WTC11 (cell line): ENCODE results near the gene ELMO1. TPM values are rescaled to one million over a fixed set of nuclear protein-coding genes. Genes with fewer than 3 reads are reported as not detected.

Experiments
- ATAC-seq: fragments of 200-7000 bp; cut with Tn5 transposase; 2 replicates; pipeline ENCODE4 v1.10.0; 2021; ENCODE audit warnings: mild to moderate bottlenecking, moderate library complexity
- CTCF ChIA-PET: fragments of 300-600 bp; sonication (Branson Sonifier 250); formaldehyde crosslinking; loops from one replicate; lab custom pipeline; 2021; ENCODE audit warnings: antibody characterized with exemption; lab: Charles Lee
- POLR2A ChIA-PET: fragments of 350-600 bp; sonication (Branson Sonifier 250); formaldehyde crosslinking; loops from one replicate; lab custom pipeline; 2021; ENCODE audit warnings: antibody characterized with exemption; lab: Charles Lee
- DNase-seq: peaks from one replicate; pipeline ENCODE4 v3.0.0; 2021; ENCODE audit warnings: low spot score
- H3K27ac Mint-ChIP-seq: 2 replicates; pipeline ENCODE4 v1.8.0; 2021; ENCODE audit warnings: mixed read lengths
- H3K27me3 Mint-ChIP-seq: 2 replicates; pipeline ENCODE4 v1.8.0; 2021; ENCODE audit warnings: low read depth, mild to moderate bottlenecking, moderate library complexity, mixed read lengths
- H3K36me3 Mint-ChIP-seq: 2 replicates; pipeline ENCODE4 v1.8.0; 2021; ENCODE audit warnings: mixed read lengths
- H3K4me1 Mint-ChIP-seq: 2 replicates; pipeline ENCODE4 v1.8.0; 2022; ENCODE audit warnings: mixed read lengths
- H3K4me3 Mint-ChIP-seq: 2 replicates; pipeline ENCODE4 v1.8.0; 2021; ENCODE audit warnings: mild to moderate bottlenecking, moderate library complexity, mixed read lengths
- H3K9me3 Mint-ChIP-seq: 2 replicates; pipeline ENCODE4 v1.8.0; 2021; ENCODE audit warnings: mixed read lengths
- ESRRA ChIP-seq: sonication (generic); formaldehyde crosslinking; IDR thresholded peaks from 2 replicates; pipeline ENCODE4 v1.8.1; 2022; ENCODE audit warnings: mild to moderate bottlenecking, missing genetic modification reagents, borderline replicate concordance
- MYBL2 ChIP-seq: sonication (generic); formaldehyde crosslinking; IDR thresholded peaks from 2 replicates; pipeline ENCODE4 v1.8.1; 2023; ENCODE audit warnings: mild to moderate bottlenecking, moderate library complexity, missing genetic modification reagents
- PRRX2 ChIP-seq: fragments of 250-450 bp; sonication (Bioruptor Pico); IDR thresholded peaks from 2 replicates; pipeline ENCODE4 v1.8.0; 2021; ENCODE audit warnings: mild to moderate bottlenecking
- SOX15 ChIP-seq: fragments of 250-450 bp; sonication (Bioruptor Pico); IDR thresholded peaks from 2 replicates; pipeline ENCODE4 v1.9.0; 2021; ENCODE audit warnings: mild to moderate bottlenecking
- TCF7 ChIP-seq: sonication (generic); formaldehyde crosslinking; IDR thresholded peaks from 2 replicates; pipeline ENCODE4 v1.8.0; 2022; ENCODE audit warnings: mild to moderate bottlenecking, low read depth, missing genetic modification reagents, moderate library complexity
- ZBTB21 ChIP-seq: sonication (generic); formaldehyde crosslinking; IDR thresholded peaks from 2 replicates; pipeline ENCODE4 v1.8.1; 2023; ENCODE audit warnings: mild to moderate bottlenecking, missing genetic modification reagents, borderline replicate concordance
- ZNF121 ChIP-seq: sonication (generic); formaldehyde crosslinking; IDR thresholded peaks from 2 replicates; pipeline ENCODE4 v1.8.0; 2023; ENCODE audit warnings: missing genetic modification reagents
- ZNF416 ChIP-seq: fragments of 250-450 bp; sonication (Bioruptor Pico); IDR thresholded peaks from 2 replicates; pipeline ENCODE4 v1.9.0; 2021; ENCODE audit warnings: mild to moderate bottlenecking, inconsistent platforms
- ZNF423 ChIP-seq: fragments of 250-450 bp; sonication (Bioruptor Pico); IDR thresholded peaks from 2 replicates; pipeline ENCODE4 v2.1.2; 2022; ENCODE audit warnings: mild to moderate bottlenecking, moderate library complexity
- ZNF671 ChIP-seq: fragments of 250-450 bp; sonication (Bioruptor Pico); IDR thresholded peaks from 2 replicates; pipeline ENCODE4 v1.8.0; 2021; ENCODE audit warnings: mild to moderate bottlenecking
- total RNA-seq: library from RNA; stranded (reverse); gene quantifications from 3 replicates; pipeline ENCODE4 v1.2.3, GENCODE V29; 2021
- TF ChIP-seq, protein P1 (sequence below): fragments of 250-450 bp; sonication (Bioruptor Pico); IDR thresholded peaks from 2 replicates; pipeline ENCODE4 v1.9.0; 2021; ENCODE audit warnings: mild to moderate bottlenecking
- TF ChIP-seq, protein P2 (sequence below): sonication (generic); formaldehyde crosslinking; IDR thresholded peaks from 2 replicates; pipeline ENCODE4 v1.8.0; 2022; ENCODE audit warnings: mild to moderate bottlenecking, missing genetic modification reagents
- TF ChIP-seq, protein P3 (sequence below): sonication (generic); formaldehyde crosslinking; IDR thresholded peaks from 2 replicates; pipeline ENCODE4 v1.8.1; 2023; ENCODE audit warnings: mild to moderate bottlenecking, missing genetic modification reagents
- TF ChIP-seq, protein P4 (sequence below): sonication (generic); formaldehyde crosslinking; IDR thresholded peaks from 2 replicates; pipeline ENCODE4 v1.8.1; 2023; ENCODE audit warnings: mild to moderate bottlenecking, moderate library complexity, missing genetic modification reagents
- TF ChIP-seq, protein P5 (sequence below): fragments of 250-450 bp; sonication (Bioruptor Pico); IDR thresholded peaks from 2 replicates; pipeline ENCODE4 v1.9.0; 2021; ENCODE audit warnings: mild to moderate bottlenecking, borderline replicate concordance
- TF ChIP-seq, protein P6 (sequence below): sonication (generic); formaldehyde crosslinking; IDR thresholded peaks from 2 replicates; pipeline ENCODE4 v1.8.1; 2023; ENCODE audit warnings: mild to moderate bottlenecking, missing genetic modification reagents, borderline replicate concordance

Gene ELMO1
- total RNA-seq, 1 experiment from 2014 or later, result 19.4 TPM

DNA sequence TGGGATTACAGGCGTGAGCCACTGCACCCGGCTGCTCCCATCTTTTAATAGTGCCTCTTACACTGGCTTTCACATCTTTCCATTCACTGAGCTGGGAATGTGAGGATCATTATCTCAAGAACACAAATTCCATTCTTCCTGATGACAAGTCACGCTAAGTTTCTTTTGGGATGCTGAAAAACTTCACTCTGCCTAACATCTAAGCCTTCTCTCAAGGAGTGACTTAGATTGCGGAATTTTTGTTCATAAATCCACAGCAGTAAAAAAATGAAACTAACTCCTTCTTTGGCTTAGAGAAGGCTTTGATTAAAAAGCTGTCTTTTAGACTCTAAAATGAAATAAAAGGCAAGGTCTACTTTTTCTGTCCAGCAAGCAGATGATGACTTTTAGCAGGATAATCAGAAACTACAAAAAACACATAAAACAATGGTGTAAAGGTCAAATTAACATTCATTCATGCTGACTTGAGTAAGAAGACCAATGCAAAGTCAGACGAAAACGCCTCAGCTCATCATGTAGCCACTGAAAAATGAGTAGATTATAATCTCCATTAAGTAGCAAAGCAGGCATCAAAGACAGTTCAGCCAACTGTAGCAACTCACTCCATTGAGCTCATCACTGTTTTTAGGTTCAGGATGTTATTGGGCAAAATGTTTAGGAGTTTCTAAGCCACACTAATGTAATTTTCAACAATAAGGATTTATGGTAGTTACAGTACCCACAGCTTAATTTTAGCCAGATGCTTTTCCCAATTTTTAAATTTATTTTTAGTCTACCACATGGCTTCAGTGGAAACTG, 178.8 kb downstream of the ELMO1 start (continued):
- TF ChIP-seq, protein P1, sequence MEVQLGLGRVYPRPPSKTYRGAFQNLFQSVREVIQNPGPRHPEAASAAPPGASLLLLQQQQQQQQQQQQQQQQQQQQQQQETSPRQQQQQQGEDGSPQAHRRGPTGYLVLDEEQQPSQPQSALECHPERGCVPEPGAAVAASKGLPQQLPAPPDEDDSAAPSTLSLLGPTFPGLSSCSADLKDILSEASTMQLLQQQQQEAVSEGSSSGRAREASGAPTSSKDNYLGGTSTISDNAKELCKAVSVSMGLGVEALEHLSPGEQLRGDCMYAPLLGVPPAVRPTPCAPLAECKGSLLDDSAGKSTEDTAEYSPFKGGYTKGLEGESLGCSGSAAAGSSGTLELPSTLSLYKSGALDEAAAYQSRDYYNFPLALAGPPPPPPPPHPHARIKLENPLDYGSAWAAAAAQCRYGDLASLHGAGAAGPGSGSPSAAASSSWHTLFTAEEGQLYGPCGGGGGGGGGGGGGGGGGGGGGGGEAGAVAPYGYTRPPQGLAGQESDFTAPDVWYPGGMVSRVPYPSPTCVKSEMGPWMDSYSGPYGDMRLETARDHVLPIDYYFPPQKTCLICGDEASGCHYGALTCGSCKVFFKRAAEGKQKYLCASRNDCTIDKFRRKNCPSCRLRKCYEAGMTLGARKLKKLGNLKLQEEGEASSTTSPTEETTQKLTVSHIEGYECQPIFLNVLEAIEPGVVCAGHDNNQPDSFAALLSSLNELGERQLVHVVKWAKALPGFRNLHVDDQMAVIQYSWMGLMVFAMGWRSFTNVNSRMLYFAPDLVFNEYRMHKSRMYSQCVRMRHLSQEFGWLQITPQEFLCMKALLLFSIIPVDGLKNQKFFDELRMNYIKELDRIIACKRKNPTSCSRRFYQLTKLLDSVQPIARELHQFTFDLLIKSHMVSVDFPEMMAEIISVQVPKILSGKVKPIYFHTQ (CRISPR knock-in tag), result no peak
- no peak for TF ChIP-seq MYBL2 (CRISPR knock-in tag)
- TF ChIP-seq, protein P2, sequence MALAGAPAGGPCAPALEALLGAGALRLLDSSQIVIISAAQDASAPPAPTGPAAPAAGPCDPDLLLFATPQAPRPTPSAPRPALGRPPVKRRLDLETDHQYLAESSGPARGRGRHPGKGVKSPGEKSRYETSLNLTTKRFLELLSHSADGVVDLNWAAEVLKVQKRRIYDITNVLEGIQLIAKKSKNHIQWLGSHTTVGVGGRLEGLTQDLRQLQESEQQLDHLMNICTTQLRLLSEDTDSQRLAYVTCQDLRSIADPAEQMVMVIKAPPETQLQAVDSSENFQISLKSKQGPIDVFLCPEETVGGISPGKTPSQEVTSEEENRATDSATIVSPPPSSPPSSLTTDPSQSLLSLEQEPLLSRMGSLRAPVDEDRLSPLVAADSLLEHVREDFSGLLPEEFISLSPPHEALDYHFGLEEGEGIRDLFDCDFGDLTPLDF (CRISPR knock-in tag), result no peak

DNA sequence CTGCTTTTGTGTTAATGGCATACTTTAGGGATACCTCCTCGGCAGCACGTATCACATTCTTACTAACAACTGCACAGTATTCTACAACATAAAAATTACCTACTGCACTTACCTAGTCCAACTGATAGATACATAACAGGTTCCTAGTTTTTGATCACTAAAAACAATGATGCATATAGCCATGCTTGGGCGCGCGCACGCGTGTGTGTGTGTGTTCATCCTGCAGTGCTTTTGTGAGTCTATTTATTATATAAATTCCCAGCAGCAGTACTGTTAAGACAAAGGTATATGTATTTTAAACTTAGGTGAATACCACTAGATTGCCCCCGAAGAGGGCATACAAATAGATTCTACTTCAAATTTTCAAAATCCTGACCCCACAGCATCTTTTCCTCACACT, 181.4 kb downstream of the ELMO1 start:
- ChIA-PET POLR2A (no interaction called here), CTCF (no interaction called here)
- DNase-seq (no peak), ATAC-seq (no peak)
- Mint-ChIP-seq H3K9me3 (no peaks in the 10 kb centered on the region), H3K4me3 (no peak overlapping the region), H3K4me1 (peaks cover 9% of the 10 kb centered on the region), H3K27ac (no peak overlapping the region), H3K27me3 (no peaks in the 10 kb centered on the region), H3K36me3 (peaks cover 6% of the 10 kb centered on the region)
- TF ChIP-seq ZNF121 (CRISPR knock-in tag), result no peak
- no peak for TF ChIP-seq ZBTB21 (CRISPR knock-in tag)
- TF ChIP-seq PRRX2, result no peak
- no peak for TF ChIP-seq ZNF416
- TF ChIP-seq, protein P3, sequence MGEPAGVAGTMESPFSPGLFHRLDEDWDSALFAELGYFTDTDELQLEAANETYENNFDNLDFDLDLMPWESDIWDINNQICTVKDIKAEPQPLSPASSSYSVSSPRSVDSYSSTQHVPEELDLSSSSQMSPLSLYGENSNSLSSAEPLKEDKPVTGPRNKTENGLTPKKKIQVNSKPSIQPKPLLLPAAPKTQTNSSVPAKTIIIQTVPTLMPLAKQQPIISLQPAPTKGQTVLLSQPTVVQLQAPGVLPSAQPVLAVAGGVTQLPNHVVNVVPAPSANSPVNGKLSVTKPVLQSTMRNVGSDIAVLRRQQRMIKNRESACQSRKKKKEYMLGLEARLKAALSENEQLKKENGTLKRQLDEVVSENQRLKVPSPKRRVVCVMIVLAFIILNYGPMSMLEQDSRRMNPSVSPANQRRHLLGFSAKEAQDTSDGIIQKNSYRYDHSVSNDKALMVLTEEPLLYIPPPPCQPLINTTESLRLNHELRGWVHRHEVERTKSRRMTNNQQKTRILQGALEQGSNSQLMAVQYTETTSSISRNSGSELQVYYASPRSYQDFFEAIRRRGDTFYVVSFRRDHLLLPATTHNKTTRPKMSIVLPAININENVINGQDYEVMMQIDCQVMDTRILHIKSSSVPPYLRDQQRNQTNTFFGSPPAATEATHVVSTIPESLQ, result no peak
- TF ChIP-seq ZNF423, result no peak
- TF ChIP-seq SOX15, result no peak
- no peak for TF ChIP-seq ZNF671 (CRISPR knock-in tag)
- no peak for TF ChIP-seq TCF7 (CRISPR knock-in tag)
- no peak for TF ChIP-seq ESRRA (CRISPR knock-in tag)
- TF ChIP-seq, protein P4, sequence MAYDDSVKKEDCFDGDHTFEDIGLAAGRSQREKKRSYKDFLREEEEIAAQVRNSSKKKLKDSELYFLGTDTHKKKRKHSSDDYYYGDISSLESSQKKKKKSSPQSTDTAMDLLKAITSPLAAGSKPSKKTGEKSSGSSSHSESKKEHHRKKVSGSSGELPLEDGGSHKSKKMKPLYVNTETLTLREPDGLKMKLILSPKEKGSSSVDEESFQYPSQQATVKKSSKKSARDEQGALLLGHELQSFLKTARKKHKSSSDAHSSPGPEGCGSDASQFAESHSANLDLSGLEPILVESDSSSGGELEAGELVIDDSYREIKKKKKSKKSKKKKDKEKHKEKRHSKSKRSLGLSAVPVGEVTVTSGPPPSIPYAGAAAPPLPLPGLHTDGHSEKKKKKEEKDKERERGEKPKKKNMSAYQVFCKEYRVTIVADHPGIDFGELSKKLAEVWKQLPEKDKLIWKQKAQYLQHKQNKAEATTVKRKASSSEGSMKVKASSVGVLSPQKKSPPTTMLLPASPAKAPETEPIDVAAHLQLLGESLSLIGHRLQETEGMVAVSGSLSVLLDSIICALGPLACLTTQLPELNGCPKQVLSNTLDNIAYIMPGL (CRISPR knock-in tag), result no peak
- TF ChIP-seq, protein P5, sequence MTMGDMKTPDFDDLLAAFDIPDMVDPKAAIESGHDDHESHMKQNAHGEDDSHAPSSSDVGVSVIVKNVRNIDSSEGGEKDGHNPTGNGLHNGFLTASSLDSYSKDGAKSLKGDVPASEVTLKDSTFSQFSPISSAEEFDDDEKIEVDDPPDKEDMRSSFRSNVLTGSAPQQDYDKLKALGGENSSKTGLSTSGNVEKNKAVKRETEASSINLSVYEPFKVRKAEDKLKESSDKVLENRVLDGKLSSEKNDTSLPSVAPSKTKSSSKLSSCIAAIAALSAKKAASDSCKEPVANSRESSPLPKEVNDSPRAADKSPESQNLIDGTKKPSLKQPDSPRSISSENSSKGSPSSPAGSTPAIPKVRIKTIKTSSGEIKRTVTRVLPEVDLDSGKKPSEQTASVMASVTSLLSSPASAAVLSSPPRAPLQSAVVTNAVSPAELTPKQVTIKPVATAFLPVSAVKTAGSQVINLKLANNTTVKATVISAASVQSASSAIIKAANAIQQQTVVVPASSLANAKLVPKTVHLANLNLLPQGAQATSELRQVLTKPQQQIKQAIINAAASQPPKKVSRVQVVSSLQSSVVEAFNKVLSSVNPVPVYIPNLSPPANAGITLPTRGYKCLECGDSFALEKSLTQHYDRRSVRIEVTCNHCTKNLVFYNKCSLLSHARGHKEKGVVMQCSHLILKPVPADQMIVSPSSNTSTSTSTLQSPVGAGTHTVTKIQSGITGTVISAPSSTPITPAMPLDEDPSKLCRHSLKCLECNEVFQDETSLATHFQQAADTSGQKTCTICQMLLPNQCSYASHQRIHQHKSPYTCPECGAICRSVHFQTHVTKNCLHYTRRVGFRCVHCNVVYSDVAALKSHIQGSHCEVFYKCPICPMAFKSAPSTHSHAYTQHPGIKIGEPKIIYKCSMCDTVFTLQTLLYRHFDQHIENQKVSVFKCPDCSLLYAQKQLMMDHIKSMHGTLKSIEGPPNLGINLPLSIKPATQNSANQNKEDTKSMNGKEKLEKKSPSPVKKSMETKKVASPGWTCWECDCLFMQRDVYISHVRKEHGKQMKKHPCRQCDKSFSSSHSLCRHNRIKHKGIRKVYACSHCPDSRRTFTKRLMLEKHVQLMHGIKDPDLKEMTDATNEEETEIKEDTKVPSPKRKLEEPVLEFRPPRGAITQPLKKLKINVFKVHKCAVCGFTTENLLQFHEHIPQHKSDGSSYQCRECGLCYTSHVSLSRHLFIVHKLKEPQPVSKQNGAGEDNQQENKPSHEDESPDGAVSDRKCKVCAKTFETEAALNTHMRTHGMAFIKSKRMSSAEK (CRISPR knock-in tag), result no peak
- TF ChIP-seq, protein P6, sequence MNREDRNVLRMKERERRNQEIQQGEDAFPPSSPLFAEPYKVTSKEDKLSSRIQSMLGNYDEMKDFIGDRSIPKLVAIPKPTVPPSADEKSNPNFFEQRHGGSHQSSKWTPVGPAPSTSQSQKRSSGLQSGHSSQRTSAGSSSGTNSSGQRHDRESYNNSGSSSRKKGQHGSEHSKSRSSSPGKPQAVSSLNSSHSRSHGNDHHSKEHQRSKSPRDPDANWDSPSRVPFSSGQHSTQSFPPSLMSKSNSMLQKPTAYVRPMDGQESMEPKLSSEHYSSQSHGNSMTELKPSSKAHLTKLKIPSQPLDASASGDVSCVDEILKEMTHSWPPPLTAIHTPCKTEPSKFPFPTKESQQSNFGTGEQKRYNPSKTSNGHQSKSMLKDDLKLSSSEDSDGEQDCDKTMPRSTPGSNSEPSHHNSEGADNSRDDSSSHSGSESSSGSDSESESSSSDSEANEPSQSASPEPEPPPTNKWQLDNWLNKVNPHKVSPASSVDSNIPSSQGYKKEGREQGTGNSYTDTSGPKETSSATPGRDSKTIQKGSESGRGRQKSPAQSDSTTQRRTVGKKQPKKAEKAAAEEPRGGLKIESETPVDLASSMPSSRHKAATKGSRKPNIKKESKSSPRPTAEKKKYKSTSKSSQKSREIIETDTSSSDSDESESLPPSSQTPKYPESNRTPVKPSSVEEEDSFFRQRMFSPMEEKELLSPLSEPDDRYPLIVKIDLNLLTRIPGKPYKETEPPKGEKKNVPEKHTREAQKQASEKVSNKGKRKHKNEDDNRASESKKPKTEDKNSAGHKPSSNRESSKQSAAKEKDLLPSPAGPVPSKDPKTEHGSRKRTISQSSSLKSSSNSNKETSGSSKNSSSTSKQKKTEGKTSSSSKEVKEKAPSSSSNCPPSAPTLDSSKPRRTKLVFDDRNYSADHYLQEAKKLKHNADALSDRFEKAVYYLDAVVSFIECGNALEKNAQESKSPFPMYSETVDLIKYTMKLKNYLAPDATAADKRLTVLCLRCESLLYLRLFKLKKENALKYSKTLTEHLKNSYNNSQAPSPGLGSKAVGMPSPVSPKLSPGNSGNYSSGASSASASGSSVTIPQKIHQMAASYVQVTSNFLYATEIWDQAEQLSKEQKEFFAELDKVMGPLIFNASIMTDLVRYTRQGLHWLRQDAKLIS (CRISPR knock-in tag), result no peak
